Germinal center (tissue), 1 donor: ENCODE data around the gene SPINDOC.
"Not testable (repeated sequence)": the region's sequence is repeated elsewhere in the genome, so short reads cannot be mapped to it uniquely, and the experiment has no call there.

Experiments
- DNase-seq: peaks from one replicate; pipeline ENCODE4 v3.0.0; 2012; ENCODE audit warnings: mixed read lengths, low spot score

SPINDOC gene

GRCh38 chr11:63813035-63813562 lies at the start of gene SPINDOC:
SPINDOC (plus strand) TSS chr11:63813456; CDS start chr11:63813687, 231 bp downstream.
- DNase-seq, result peak; percentile 91

GRCh38 chr11:63763496-63764339 lies 49.5 kb upstream of the SPINDOC start:
- no peak for DNase-seq

DNA sequence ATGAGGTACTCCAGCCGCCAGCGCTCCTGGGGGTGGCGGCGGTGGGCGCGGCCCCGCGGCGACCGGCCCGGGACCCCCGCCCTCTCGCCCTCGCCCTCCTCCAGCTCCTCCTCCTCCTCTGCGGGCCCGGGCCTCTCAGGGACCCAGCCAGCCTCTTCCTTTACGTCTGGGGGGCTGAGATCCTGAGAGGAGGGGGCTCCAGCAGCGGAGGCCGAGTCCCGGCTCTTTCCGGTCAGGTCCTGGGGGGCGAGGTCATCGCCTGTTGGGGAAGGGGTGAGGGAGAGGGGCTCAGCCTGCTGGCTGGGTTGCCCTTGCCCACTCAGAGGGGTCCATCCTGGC lies 48.9 kb upstream of the SPINDOC start:
- no peak for DNase-seq

- DNase-seq, result no peak
Observed at GRCh38 chr11:63764679-63765647, 48.3 kb upstream of the SPINDOC start.

DNA sequence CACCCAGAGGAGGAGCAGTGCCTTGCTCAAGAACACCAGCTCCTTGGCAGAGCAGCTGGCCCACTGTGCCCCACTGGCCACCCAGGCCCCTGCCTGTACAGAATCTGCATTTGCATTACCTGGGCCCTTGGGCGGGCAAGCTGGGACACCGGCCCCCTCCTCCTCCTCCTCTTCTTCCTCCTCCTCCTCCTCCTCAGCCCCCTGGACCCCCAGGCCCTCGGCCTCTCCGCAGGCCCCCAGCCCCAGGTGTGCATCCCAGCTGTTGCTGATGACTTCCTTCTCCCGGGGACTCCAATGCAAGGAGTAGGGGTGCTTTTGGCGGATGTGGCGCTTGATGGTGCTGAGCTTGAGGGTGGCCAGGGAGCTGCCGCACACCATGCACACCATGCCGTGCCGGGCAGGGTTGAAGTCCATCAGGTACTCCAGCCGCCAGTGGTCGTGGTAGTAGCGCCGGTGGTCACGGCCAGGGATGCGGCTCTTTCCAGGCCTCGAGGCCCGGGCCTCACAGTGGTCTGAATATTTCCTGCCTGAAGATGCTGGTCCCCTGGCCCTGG lies 47.5 kb upstream of the SPINDOC start:
- DNase-seq, result no peak

DNA sequence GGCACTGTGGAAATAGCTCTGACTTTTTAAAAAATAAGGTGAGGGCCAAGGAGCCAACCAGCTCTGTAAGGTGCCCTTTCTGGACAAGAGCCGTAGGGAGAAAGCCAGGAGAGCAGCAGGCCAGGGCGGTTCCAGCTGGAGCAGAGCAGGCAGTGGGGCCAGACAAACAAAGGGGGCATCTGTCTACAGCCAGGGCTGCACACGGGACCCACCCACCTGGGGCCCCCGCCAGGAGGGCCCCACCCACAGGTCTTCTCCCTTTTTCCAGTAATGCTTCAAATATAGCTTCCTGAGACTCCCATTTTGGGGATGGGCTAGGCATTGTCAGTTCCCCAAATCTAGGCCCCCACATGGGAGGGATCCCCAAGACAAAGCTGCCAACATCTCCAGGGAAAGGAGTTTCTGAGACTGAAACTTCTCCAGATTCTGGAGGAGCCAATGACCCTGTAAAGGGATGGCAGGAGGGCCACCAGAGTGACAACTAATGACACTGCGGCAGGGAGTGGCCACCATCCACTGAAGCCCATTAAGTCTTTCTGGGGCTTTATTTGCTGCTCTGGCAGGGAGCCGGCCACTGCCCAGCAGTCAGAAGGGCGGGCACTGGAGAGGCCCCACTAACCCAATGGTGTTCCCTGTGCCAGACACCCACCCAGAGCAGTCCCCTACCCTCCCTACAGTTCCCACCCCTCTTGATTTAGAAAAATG lies 46.6 kb upstream of the SPINDOC start:
- DNase-seq, result no peak

DNA sequence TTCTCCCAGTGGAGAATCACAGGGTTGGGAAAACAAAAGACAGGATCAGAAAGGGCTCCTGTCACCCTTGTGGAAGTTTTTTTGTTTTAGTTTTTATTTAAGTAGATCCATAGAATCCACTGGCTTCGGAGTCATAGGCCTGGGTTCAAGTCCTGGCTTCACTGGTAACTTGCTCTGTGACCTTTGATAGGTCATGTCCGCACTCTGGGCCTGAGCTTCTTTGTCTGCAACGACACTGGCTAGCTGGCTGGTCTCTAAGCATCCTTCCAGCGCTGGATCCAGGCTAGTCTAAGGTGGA lies 46.0 kb upstream of the SPINDOC start:
- no peak for DNase-seq

DNA sequence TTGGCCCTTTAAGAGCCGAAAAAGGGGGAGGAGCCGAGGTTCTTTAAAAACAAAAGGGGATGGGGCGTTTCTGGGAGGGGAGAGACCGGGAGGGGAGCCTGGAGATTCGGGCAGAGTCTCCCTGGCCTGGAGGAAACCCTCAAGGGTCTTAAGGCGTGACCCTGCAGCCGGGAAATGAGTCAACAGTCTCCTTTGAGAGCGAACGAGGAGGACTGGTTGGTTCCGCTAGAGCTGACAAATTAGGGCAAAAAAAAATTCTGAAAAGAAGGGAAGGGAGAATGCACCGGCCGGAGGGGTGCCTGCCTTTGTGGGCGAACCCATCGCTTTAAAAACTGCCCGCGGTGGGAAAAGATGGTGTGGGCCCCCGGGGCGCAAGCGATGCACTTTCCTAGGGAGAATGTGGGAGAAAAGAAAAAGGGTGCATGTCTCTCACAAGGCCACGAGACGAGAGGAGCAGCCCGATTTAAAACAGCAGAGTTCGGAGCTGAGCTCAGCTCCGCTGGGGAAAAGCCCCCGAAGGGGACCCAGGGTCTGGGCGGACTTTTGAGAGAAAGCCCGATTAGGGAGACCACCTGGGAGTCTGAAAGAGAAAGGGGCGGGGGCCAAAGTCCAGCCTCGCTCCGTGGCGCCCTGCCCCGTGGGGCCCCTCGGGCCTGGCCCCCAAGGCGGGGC lies 45.6 kb upstream of the SPINDOC start:
- peak; percentile 58 for DNase-seq

- peak; percentile 84 for DNase-seq
Observed at GRCh38 chr11:63768237-63769041, 44.8 kb upstream of the SPINDOC start, which contains the start of gene ZFTA. ZFTA (minus strand) TSS chr11:63768775; CDS start chr11:63768622, 153 bp downstream.

- peak; percentile 48 for DNase-seq
Observed at GRCh38 chr11:63769042-63769713, 44.1 kb upstream of the SPINDOC start.

DNA sequence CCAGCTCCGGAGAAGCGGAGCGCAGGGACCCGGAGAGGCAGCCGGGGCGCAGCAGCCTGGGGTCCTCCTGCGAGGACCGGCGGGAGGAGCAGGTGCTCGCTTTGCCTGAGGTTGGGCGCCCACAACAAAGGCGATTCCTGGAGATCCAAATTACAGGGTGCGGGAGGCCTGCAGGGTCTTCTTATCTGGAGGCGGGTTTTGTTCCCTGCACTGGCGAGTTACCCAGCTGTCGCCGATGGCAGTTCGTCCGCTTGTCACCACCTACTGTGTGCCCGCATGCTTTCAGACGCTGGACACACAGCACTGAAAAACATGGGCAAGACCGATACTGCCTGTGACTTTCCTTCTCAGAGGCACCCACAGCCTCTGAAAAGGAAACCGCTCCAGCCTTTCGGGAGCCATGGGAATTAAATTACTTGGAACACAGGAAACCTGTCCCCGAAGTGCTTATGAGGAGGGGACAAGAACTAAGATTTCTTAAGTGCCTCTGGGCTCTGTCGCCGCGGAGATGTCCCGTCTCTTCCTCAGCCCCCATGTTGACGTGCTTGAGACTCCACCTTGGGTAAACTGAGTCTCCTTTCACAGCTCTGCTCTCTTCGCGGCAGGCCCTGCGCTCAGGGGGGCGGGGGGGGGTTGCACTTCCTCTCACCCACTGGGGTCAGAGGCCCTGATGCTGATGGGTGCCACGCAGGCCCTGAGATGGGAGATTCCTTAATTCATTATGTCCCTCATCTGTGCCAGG lies 43.4 kb upstream of the SPINDOC start:
- no peak for DNase-seq

- DNase-seq, result no peak
Observed at GRCh38 chr11:63770763-63771162, 42.5 kb upstream of the SPINDOC start.

GRCh38 chr11:63771741-63772318 lies 41.4 kb upstream of the SPINDOC start:
- not testable (repeated sequence) for DNase-seq

- DNase-seq, result no peak
Observed at GRCh38 chr11:63775191-63775590, 38.1 kb upstream of the SPINDOC start.

- no peak for DNase-seq
Observed at GRCh38 chr11:63779039-63779438, 34.2 kb upstream of the SPINDOC start.

DNA sequence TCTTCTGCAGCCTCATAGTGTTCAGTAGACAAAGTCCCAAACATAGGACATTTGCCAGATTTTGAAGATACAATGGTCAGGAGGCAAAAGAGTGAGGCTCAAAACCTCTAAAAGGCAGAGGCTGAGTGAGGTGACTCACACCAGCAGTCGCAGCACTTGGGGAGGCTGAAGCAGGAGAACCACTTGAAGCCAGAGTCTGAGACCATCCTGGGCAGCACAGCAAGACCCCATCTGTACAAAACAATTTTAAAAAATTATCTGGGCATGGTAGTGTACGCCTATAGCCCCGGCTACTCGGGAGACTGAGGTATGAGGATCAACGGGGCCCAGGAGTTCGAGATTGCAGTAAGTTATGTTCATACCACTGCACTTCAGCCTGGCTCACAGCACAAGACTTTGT lies 30.5 kb upstream of the SPINDOC start:
- DNase-seq, result no peak

DNA sequence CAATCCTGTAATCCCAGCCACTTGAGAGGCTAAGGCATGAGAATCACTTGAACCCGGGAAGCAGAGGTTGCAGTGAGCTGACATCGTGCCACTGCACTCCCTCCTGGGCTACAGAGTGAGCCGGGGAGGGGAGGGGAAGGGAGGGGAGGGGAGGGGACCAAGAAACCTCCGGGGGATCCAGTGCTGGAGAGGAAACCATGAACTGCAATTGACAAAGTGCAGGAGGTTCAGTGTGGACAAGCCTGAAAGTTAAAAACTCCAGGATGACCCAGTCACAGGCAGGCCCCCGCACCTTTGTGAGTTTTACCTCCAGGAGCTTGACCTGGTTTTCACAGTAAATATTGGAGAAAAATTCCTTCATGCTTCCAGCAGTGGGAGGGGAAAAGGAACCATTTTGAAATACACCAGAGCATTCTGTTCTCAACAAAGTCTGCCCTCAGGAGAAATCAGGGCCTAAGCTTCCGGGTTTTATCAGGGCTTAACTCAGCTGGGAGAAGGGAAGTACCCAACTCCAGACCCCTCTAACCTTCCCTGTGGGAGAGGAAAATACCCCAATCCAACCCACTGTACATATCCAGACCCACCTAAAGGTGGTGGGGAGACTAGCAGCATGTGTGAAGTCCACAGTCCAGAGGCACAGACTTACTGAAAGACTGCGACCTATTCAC lies 29.2 kb upstream of the SPINDOC start:
- no peak for DNase-seq

GRCh38 chr11:63785823-63786222 lies 27.4 kb upstream of the SPINDOC start:
- no peak for DNase-seq
